ENCODE results near the gene NAPSA. TPM values are rescaled to one million over a fixed set of nuclear protein-coding genes. Genes with fewer than 3 reads are reported as not detected.
A peak's percentile ranks its signal among the peaks of the same experiment; 100 is the strongest.
"Not testable (repeated sequence)": the region's sequence is repeated elsewhere in the genome, so short reads cannot be mapped to it uniquely, and the experiment has no call there.

NAPSA gene
- polyA plus RNA-seq, 1 donor: 2.8 TPM

GRCh38 chr19:50340331-50340730 lies 25.1 kb downstream of the NAPSA start:
- Histone ChIP-seq H3K27ac (ENCODE audit: low read length) (no peak overlapping the region), H3K9me3 (ENCODE audit: control insufficient read depth, low read depth, low read length) (peaks cover 6% of the 10 kb centered on the region), H3K27me3 (ENCODE audit: control insufficient read depth, insufficient read depth, low read length) (no peaks in the 10 kb centered on the region), H3K4me3 (ENCODE audit: low read length) (no peak overlapping the region), H3K36me3 (ENCODE audit: control insufficient read depth, insufficient read depth, low read length) (no peaks in the 10 kb centered on the region), H3K4me1 (ENCODE audit: control insufficient read depth, insufficient read depth, low read length) (no peaks in the 10 kb centered on the region)
- DNase-seq: no peak

- not testable (repeated sequence) for H3K4me3 ChIP-seq (ENCODE audit: low read length); H3K27ac ChIP-seq (ENCODE audit: low read length)
- no CpG with 5 or more reads among the region's 6 CpGs for WGBS (ENCODE audit: insufficient coverage, low lambda C conversion rate)
Observed at GRCh38 chr19:50337031-50337430, 28.4 kb downstream of the NAPSA start.

GRCh38 chr19:50334741-50335421 lies 30.6 kb downstream of the NAPSA start:
- Histone ChIP-seq H3K27ac (ENCODE audit: low read length) (no peak overlapping the region), H3K4me1 (ENCODE audit: control insufficient read depth, insufficient read depth, low read length) (peaks cover 21% of the 10 kb centered on the region), H3K4me3 (ENCODE audit: low read length) (no peak overlapping the region), H3K36me3 (ENCODE audit: control insufficient read depth, insufficient read depth, low read length) (no peaks in the 10 kb centered on the region), H3K9me3 (ENCODE audit: control insufficient read depth, low read depth, low read length) (peaks cover 5% of the 10 kb centered on the region), H3K27me3 (ENCODE audit: control insufficient read depth, insufficient read depth, low read length) (peaks cover 40% of the 10 kb centered on the region)
- DNase-seq: no peak
- WGBS (ENCODE audit: insufficient coverage, low lambda C conversion rate): no CpG with 5 or more reads among the region's 12 CpGs

More at GRCh38 chr19:50337031-50337430, 28.4 kb downstream of the NAPSA start:
- not testable (repeated sequence) for DNase-seq; H3K36me3 ChIP-seq (ENCODE audit: control insufficient read depth, insufficient read depth, low read length); H3K9me3 ChIP-seq (ENCODE audit: control insufficient read depth, low read depth, low read length)
- H3K27me3 ChIP-seq (ENCODE audit: control insufficient read depth, insufficient read depth, low read length): peaks cover 21% of the 10 kb centered on the region
- H3K4me1 ChIP-seq (ENCODE audit: control insufficient read depth, insufficient read depth, low read length): peaks cover 13% of the 10 kb centered on the region

- WGBS (ENCODE audit: insufficient coverage, low lambda C conversion rate): no CpG with 5 or more reads among the region's 54 CpGs
- H3K4me1 ChIP-seq (ENCODE audit: control insufficient read depth, insufficient read depth, low read length): peaks cover 27% of the 10 kb centered on the region
- peak overlapping the region; percentile 38 for H3K4me3 ChIP-seq (ENCODE audit: low read length)
- DNase-seq: peak; percentile 87 to 92
- peaks cover 49% of the 10 kb centered on the region for H3K27me3 ChIP-seq (ENCODE audit: control insufficient read depth, insufficient read depth, low read length)
- no peaks in the 10 kb centered on the region for H3K36me3 ChIP-seq (ENCODE audit: control insufficient read depth, insufficient read depth, low read length)
- H3K9me3 ChIP-seq (ENCODE audit: control insufficient read depth, low read depth, low read length): peaks cover 8% of the 10 kb centered on the region
- no peak overlapping the region for H3K27ac ChIP-seq (ENCODE audit: low read length)
Observed at GRCh38 chr19:50333737-50334617, 31.5 kb downstream of the NAPSA start.

GRCh38 chr19:50333235-50333736 lies 32.2 kb downstream of the NAPSA start:
- Histone ChIP-seq H3K4me3 (ENCODE audit: low read length) (peak overlapping the region; percentile 38), H3K4me1 (ENCODE audit: control insufficient read depth, insufficient read depth, low read length) (peaks cover 27% of the 10 kb centered on the region), H3K36me3 (ENCODE audit: control insufficient read depth, insufficient read depth, low read length) (no peaks in the 10 kb centered on the region), H3K27ac (ENCODE audit: low read length) (no peak overlapping the region), H3K27me3 (ENCODE audit: control insufficient read depth, insufficient read depth, low read length) (peaks cover 52% of the 10 kb centered on the region), H3K9me3 (ENCODE audit: control insufficient read depth, low read depth, low read length) (peaks cover 8% of the 10 kb centered on the region)
- DNase-seq: peak; percentile 86 to 92
- no CpG with 5 or more reads among the region's 34 CpGs for WGBS (ENCODE audit: insufficient coverage, low lambda C conversion rate)

- H3K27ac ChIP-seq (ENCODE audit: low read length): no peak overlapping the region
- peak overlapping the region; percentile 38 for H3K4me3 ChIP-seq (ENCODE audit: low read length)
- no peaks in the 10 kb centered on the region for H3K36me3 ChIP-seq (ENCODE audit: control insufficient read depth, insufficient read depth, low read length)
- peaks cover 27% of the 10 kb centered on the region for H3K4me1 ChIP-seq (ENCODE audit: control insufficient read depth, insufficient read depth, low read length)
- WGBS (ENCODE audit: insufficient coverage, low lambda C conversion rate): 13% methylated on average over 3 of the region's 20 CpGs
- peaks cover 8% of the 10 kb centered on the region for H3K9me3 ChIP-seq (ENCODE audit: control insufficient read depth, low read depth, low read length)
- peak in 1 of 2 donors; percentile 29 for DNase-seq
- H3K27me3 ChIP-seq (ENCODE audit: control insufficient read depth, insufficient read depth, low read length): peaks cover 58% of the 10 kb centered on the region
Observed at GRCh38 chr19:50332244-50333038, 33.0 kb downstream of the NAPSA start.

GRCh38 chr19:50331994-50332243 lies 33.5 kb downstream of the NAPSA start:
- DNase-seq: no peak
- Histone ChIP-seq H3K27ac (ENCODE audit: low read length) (no peak overlapping the region), H3K4me1 (ENCODE audit: control insufficient read depth, insufficient read depth, low read length) (peaks cover 27% of the 10 kb centered on the region), H3K9me3 (ENCODE audit: control insufficient read depth, low read depth, low read length) (peaks cover 8% of the 10 kb centered on the region), H3K4me3 (ENCODE audit: low read length) (no peak overlapping the region), H3K27me3 (ENCODE audit: control insufficient read depth, insufficient read depth, low read length) (peaks cover 63% of the 10 kb centered on the region), H3K36me3 (ENCODE audit: control insufficient read depth, insufficient read depth, low read length) (no peaks in the 10 kb centered on the region)
- WGBS (ENCODE audit: insufficient coverage, low lambda C conversion rate): no CpG with 5 or more reads among the region's 2 CpGs

- no peak overlapping the region for H3K4me3 ChIP-seq (ENCODE audit: low read length)
- DNase-seq: no peak
- no peak overlapping the region for H3K27ac ChIP-seq (ENCODE audit: low read length)
- H3K36me3 ChIP-seq (ENCODE audit: control insufficient read depth, insufficient read depth, low read length): no peaks in the 10 kb centered on the region
- peaks cover 9% of the 10 kb centered on the region for H3K9me3 ChIP-seq (ENCODE audit: control insufficient read depth, low read depth, low read length)
- WGBS (ENCODE audit: insufficient coverage, low lambda C conversion rate): 18% methylated on average over 4 of the region's 10 CpGs
- H3K4me1 ChIP-seq (ENCODE audit: control insufficient read depth, insufficient read depth, low read length): peaks cover 27% of the 10 kb centered on the region
- H3K27me3 ChIP-seq (ENCODE audit: control insufficient read depth, insufficient read depth, low read length): peaks cover 68% of the 10 kb centered on the region
Observed at GRCh38 chr19:50331221-50331993, 34.0 kb downstream of the NAPSA start.

GRCh38 chr19:50330365-50331078 lies 34.9 kb downstream of the NAPSA start:
- DNase-seq: peak; percentile 76 to 83
- no peak overlapping the region for H3K27ac ChIP-seq (ENCODE audit: low read length)
- H3K4me1 ChIP-seq (ENCODE audit: control insufficient read depth, insufficient read depth, low read length): peaks cover 32% of the 10 kb centered on the region
- peaks cover 14% of the 10 kb centered on the region for H3K9me3 ChIP-seq (ENCODE audit: control insufficient read depth, low read depth, low read length)
- peak overlapping the region; percentile 30 for H3K4me3 ChIP-seq (ENCODE audit: low read length)
- H3K27me3 ChIP-seq (ENCODE audit: control insufficient read depth, insufficient read depth, low read length): peaks cover 76% of the 10 kb centered on the region
- H3K36me3 ChIP-seq (ENCODE audit: control insufficient read depth, insufficient read depth, low read length): no peaks in the 10 kb centered on the region
- WGBS (ENCODE audit: insufficient coverage, low lambda C conversion rate): 0% methylated on average over 1 of the region's 48 CpGs

All from large intestine (tissue), 3 donors.